NCI-H1417 (cell line): ENCODE results near the gene ATP8A2.
"Not testable (repeated sequence)": the region's sequence is repeated elsewhere in the genome, so short reads cannot be mapped to it uniquely, and the experiment has no call there.

Experiments
- DNase-seq, 3 experiments: peaks; one replicate each; lab custom pipeline; 2025; lab: John Stamatoyannopoulos, UW

The ATP8A2 gene

GRCh38 chr13:25548991-25549390, 177.2 kb downstream of the ATP8A2 start:
- not testable (repeated sequence) for DNase-seq

- no peak for DNase-seq
Observed at GRCh38 chr13:25561812-25562211, 190.0 kb downstream of the ATP8A2 start.

GRCh38 chr13:25570185-25570584, 198.4 kb downstream of the ATP8A2 start:
- no peak for DNase-seq

DNA sequence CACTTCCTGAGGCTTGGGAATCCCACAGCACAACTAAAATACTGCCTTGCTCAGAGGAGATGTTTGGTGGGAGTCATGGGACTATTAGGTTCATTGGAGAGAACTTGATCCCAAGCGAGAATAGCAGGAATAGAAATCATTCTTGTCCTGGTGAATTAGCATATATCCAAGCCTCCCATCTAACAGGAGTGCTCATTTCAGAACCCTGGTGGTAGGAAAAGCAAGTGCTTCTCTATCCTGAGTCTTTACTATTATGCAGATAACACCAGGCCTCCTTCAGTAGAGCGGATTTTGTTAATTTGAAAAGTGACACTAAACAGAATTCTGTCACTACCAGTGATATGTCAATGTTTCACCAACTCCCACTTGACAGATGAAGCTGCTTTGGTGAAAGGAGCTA, 199.5 kb downstream of the ATP8A2 start:
- DNase-seq, result no peak

GRCh38 chr13:25572171-25572570, 200.4 kb downstream of the ATP8A2 start:
- DNase-seq, result not testable (repeated sequence)

DNA sequence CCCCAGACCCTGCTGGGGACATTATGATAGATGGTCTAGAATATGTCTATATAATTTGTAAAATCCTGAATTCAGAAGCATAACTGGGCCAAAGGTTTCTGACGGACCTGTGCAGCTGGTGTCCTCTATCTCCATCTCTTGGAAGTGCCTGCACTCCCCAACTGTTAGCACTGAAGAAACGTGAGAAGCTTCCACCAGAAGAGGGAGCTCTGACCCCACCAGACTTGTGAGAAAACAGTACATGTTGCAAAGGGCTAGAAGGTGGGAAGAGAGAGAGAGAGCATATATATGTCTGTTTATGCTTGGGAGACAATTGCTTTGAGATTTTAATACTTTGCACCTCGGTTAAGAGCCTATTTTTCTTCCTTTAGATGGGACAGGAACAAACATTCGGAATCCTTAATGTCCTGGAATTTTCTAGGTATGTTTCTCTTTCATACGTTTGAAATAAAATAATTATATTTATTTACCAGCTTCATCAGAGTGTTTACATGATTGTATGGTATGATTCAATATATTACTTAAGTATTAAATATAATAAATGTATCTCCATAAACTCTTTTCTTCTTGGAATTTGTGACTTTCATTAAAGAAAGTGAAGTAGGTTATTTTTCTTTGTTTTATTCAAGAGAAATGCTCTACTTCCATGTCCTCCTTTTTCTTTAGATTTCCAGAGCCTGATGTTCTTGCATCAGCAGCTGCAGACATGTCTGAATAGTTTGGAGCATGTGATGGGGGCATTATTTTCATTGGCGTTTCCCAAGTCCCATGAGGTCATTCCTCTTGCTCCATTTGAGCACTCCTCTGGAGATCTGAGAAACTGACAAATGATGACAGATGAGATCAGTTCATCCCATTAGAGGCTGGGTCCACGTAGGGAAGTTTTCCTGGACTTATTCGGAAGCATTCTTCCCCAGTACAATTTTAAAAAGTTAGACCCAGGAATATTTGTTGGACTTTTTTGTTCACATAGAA, 202.9 kb downstream of the ATP8A2 start:
- peak; percentile 77 to 94 (median 79) for DNase-seq

- DNase-seq, result no peak
Observed at GRCh38 chr13:25575562-25575961, 203.8 kb downstream of the ATP8A2 start.

DNA sequence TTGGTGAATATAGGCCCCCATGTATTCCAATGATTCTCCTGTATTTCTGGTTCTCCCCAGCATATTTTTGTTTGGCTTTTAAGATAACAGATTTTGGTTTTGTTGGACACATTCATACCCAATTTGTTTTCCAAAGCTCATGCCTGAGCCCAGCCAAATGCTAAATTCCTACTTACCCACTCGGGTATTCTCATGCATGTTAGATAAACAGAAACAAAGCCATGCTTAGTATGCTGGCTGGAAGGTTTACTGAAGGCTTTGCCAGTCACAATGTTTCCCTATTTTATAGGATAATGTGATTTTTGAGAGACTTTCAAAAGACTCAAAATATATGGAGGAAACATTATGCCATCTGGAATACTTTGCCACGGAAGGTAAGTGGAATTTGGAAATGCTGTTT, 206.8 kb downstream of the ATP8A2 start:
- no peak for DNase-seq

DNA sequence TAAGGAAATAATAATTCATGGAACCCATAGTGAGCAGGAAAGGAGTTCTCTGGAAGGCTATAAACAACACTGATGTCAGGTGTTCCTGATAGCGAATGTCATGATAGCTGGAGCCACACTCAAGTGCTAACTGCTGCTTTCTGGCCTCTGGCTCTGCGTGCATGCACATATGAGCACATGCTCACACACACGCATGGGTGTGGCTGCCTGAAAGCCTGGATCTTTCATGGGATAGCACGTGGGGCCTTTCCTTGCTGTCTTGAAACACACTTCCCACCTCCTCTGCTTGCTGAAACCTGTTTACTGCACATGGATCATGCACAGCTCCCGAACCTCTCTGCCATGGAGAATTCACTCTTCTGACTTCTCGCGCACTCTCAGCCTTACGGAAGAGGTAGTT, 207.4 kb downstream of the ATP8A2 start:
- no peak for DNase-seq

DNA sequence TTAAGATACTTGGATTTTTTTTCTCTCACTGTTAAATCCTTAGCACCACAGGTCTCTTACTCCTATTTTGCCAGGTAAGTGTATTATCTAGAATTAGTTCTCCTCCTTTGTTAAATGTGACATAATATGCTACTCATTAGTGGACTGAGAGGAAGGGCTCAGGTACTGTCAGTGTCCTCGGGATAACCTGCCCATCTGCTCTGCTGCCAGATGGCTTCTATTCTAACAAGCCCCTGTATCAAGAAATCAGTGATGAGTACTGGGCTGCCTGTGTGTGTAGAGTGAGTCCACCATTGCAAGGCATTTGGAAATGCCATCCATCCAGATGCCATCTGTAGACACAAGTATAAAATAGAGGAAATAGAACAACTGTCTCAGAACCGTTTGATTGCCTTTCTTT, 209.6 kb downstream of the ATP8A2 start:
- no peak for DNase-seq

GRCh38 chr13:25584087-25584486, 212.3 kb downstream of the ATP8A2 start:
- no peak for DNase-seq

DNA sequence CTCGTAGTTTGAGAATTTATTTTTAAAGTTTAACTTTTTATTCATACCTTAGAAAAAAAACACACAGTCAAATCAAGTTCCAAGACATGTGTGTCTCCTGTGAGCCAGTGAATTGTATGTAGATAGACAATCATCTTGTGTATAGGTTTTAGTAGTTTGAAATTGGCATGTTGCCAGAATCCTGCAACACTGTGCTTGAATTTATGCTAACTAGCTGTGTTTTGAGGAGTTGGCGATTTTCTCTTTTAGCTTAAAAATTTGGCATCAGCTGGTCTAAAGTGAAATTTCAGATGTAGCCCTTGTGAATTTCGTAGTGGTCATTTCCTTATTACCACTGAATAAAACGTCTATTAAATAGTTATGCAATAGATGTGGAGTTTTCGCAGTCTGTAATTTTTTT, 213.2 kb downstream of the ATP8A2 start:
- DNase-seq, result peak in 1 of 3 experiments; percentile 50

DNA sequence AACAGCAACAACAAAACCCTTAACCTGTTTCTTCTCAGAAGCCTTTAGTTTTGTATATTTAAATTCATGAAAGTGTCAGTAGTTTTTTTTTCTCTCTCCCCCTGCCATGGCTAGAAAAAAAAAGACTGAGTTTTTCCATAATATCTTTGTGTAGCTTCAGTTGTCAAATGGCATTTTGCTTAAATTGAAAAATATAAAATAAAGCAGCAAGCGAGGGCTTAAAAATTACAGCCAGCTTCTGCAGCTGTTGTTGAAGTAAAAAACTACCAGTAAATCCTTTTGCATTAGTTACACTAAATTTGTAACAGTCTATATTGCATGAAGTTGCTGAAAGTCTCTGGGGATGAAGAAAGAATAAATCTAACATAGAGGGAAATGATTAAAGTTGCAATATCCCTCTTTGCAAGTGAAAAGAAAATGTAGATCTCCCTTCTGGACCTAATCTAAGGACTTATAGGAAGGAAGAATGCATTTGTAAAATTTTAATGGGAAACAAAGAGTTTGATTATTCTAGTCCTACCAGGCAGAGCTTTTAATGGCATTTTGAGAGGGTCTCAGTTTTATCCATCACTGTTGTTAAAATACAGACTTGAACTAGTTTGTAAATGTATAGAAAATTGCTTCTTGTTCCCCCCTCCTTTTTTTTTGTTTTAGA, 215.7 kb downstream of the ATP8A2 start:
- DNase-seq, result no peak

DNA sequence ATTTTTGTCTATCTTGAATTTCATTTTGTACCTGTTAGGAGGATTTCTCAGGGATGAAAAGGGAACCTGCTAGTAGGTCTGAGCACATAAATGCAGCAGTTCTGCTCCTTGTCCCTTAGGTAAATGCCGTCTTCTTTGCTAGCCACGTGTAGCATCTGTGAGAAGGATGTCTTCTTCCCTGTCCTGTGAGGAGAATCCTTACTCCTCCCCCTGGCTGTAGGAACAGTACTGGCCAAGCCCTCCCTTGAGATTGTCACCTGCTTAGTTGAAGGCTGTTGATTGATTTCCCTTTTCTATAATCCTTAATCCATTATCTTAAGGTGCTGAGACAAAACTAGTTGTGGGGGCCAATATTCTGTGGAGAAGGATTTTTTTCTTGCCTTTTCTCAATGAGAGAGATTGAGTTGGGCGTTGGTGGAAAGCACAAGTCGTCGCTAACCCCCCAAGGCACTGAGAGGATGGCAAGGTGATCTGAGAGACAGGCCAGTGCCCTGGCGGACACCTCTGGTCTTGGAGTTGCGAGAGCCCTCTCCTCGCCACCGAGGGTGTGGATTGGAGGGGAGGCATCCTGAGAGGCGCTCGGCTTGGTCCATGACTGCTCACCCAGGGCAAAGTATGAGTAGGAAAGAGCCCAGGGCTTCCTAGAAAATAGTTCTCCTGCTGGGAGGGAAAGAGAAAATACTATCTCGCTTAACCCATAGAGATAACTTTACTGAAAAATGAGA, 216.7 kb downstream of the ATP8A2 start:
- no peak for DNase-seq

DNA sequence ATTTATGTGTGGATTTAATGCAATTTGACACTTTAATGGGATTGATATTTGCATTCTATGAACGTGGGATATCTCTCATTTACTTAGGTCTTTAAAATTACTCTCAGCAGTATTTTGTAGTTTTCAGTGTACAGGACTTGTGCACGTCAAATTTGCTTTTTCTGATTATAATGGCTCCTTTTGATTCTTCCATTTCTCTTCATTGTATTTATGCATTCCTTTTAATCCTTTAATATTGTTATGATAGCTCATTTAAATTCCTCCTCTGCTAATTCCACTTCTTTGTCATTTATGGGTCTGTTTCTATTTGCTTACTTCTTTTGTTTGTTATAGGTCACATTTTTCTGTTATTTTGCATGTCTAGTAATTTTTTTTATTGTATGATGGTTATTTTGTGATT, 226.6 kb downstream of the ATP8A2 start:
- DNase-seq, result no peak

- peak in 2 of 3 experiments; percentile 6 to 19 for DNase-seq
Observed at GRCh38 chr13:25602176-25602575, 230.4 kb downstream of the ATP8A2 start.

DNA sequence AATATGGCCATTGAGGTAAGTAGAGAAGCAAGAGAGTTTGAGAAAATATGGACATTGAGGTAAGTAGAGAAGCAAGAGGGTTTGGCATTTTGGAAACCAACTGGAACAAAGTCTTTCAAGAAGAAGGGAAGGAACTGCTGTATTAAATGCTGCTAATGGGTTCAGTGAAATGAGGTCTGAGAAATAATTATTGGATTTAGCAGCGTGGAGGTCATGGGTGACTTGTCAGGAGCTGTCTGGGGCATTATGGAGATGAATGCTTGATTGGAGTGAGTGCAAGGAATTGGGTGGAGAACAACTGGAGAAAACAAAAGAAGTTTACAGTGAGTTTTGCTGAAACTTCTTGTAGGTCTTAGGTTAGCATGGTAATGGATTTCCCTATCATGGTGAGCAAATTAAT, 232.3 kb downstream of the ATP8A2 start:
- no peak for DNase-seq

DNA sequence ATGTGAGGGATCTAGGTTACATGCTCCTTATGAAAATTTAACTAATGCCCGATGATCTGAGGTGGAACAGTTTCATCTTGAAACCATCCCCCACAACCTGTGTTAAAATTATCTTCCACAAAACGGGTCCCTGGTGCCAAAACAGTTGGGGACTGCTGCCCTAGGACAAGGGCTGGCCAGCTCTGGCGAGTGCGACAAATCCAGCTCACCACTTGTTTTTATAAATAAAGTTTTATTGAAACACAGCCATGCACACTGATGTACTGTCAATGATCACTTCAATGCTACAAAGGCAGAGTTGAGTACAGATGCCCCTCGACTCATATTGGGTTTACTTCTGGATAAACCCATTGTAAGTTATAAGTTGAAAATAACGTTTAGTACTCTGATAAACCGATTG, 235.3 kb downstream of the ATP8A2 start:
- no peak for DNase-seq

DNA sequence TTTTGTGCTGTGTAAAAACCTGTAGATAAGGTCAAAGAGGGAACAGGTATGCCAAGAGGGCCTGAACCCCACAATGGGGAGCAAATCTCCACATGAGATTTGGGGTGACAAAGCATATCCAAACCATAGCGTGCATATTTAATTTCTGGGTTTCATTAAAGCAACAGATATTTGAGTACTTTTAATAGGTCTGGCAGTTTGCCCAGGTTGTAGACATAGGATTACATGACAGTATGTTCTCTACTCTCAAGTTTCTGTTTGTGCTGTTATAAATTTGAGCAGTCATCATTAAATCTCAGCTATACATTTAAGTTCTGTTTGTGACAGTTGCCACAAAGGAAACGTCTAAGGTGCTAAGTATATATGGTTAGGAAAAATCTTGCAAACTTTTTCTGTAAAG, 236.4 kb downstream of the ATP8A2 start:
- DNase-seq, result peak in 2 of 3 experiments; percentile 30 to 74

- peak in 2 of 3 experiments; percentile 25 to 62 for DNase-seq
Observed at GRCh38 chr13:25616674-25617073, 244.9 kb downstream of the ATP8A2 start.

DNA sequence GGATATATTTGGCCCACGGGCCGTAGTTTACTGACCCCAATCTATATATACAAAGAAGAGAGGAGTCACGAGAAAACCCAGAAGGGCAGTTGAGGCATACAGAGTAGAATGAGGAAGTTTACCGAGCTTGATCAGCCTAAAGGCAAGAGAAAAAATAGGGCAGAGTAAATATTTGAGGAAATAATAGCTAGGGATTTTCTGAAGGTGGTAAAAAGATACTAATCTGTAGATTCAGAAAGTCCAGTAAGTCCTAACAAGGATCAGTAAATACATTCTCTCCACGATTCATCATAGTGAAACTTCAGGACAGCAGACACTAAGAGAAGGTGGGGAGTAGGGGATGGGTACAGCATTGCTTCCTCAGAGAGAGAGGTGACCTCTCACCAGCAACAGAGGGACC, 248.1 kb downstream of the ATP8A2 start:
- no peak for DNase-seq

- peak in 2 of 3 experiments; percentile 1 to 68 for DNase-seq
Observed at GRCh38 chr13:25625414-25625813, 253.6 kb downstream of the ATP8A2 start.
